Transverse colon (tissue), 4 donors: ENCODE results near the gene ALDOA.

Experiments used
- POLR2AphosphoS5 ChIP-seq, 3 donors: sonication (generic); formaldehyde crosslinking; IDR thresholded peaks; one replicate each; pipeline ENCODE4 v1.6.1; 2016; ENCODE audit warnings: antibody characterized with exemption in 3 of 3
- TF ChIP-seq, protein P1 (sequence below), 5 experiments: fragments of 200-600 bp in 3 of 5; fragments of 450-650 bp in 2 of 5; sonication (generic) in 3 of 5; IDR thresholded peaks; 1 replicate in 2 of 5; 2 replicates in 3 of 5; pipeline ENCODE4 v1.5.1; 2016 to 2017; ENCODE audit warnings: antibody characterized with exemption in 5 of 5, inconsistent platforms in 3 of 5, mild to moderate bottlenecking in 2 of 5, moderate library complexity in 1 of 5

DNA sequence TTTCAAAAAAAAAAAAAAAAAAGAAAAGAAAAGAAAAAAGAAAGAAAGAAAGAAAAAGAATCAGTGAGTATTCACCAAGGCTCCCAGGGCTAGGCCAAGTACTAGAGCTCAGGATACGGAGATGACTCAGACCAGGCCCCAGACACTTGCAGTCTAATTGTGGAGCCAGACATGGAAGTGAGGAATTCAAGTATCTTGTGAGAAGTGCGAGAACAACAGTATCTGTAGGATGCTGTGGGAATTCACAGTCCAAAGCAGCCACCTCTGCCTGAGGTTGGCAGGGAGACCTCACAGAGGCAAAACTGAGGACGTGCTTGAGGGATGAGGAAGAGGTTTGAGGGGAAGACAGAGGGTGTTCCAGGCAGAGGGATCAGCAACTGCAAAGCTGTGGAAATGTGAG is 14.0 kb upstream of the ALDOA start:
- TF ChIP-seq, protein P1, sequence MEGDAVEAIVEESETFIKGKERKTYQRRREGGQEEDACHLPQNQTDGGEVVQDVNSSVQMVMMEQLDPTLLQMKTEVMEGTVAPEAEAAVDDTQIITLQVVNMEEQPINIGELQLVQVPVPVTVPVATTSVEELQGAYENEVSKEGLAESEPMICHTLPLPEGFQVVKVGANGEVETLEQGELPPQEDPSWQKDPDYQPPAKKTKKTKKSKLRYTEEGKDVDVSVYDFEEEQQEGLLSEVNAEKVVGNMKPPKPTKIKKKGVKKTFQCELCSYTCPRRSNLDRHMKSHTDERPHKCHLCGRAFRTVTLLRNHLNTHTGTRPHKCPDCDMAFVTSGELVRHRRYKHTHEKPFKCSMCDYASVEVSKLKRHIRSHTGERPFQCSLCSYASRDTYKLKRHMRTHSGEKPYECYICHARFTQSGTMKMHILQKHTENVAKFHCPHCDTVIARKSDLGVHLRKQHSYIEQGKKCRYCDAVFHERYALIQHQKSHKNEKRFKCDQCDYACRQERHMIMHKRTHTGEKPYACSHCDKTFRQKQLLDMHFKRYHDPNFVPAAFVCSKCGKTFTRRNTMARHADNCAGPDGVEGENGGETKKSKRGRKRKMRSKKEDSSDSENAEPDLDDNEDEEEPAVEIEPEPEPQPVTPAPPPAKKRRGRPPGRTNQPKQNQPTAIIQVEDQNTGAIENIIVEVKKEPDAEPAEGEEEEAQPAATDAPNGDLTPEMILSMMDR (IDR thresholded peaks at IDR 0.05), result no peak
- TF ChIP-seq POLR2AphosphoS5 (IDR thresholded peaks at IDR 0.05), result no peak
